CD4-positive, alpha-beta T cell (primary cell): Measurements from ENCODE around the gene LDLRAD4. TPM values are rescaled to one million over a fixed set of nuclear protein-coding genes. Genes with fewer than 3 reads are reported as not detected.

ENCODE experiments used
- ATAC-seq: fragments of 200-7000 bp; cut with Tn5 transposase; one replicate; pipeline ENCODE4 v1.10.0; 2022; ENCODE audit warnings: mild to moderate bottlenecking; ENCODE audit not compliant: poor library complexity
- CTCF ChIA-PET: fragments of 350-600 bp; sonication (Branson Sonifier 250); formaldehyde crosslinking; loops from one replicate; lab custom pipeline; 2021; ENCODE audit warnings: antibody characterized with exemption, inconsistent platforms; lab: Charles Lee
- POLR2A ChIA-PET: fragments of 350-600 bp; sonication (Branson Sonifier 250); formaldehyde crosslinking; loops from one replicate; lab custom pipeline; 2021; ENCODE audit warnings: antibody characterized with exemption, inconsistent platforms; lab: Charles Lee
- DNase-seq, 14 experiments: peaks; one replicate each; pipeline ENCODE4 v3.0.0-alpha.2; 2013 to 2020; ENCODE audit warnings: mixed read lengths in 2 of 14
- H3K27ac ChIP-seq, 2 donors: one replicate each; pipeline versions ENCODE4 v1.5.1 to v1.7.0; 2013; ENCODE audit warnings: low read length in 2 of 2, low read depth in 1 of 2, mild to moderate bottlenecking in 1 of 2
- H3K27me3 ChIP-seq, 2 experiments: 1 replicate in 1 of 2; 2 replicates in 1 of 2; pipeline versions ENCODE4 v1.6.1 to v1.7.0; 2013; ENCODE audit warnings: low read length in 2 of 2, control low read depth in 1 of 2, mild to moderate bottlenecking in 1 of 2, moderate library complexity in 1 of 2; ENCODE audit not compliant: insufficient read depth in 2 of 2, control insufficient read depth in 1 of 2
- H3K36me3 ChIP-seq: one replicate; pipeline ENCODE4 v1.6.1; 2013; ENCODE audit warnings: low read length, control low read depth; ENCODE audit not compliant: insufficient read depth
- H3K4me1 ChIP-seq: one replicate; pipeline ENCODE4 v1.6.1; 2013; ENCODE audit warnings: low read length, control low read depth; ENCODE audit not compliant: insufficient read depth
- H3K4me3 ChIP-seq: one replicate; pipeline ENCODE4 v1.5.1; 2013; ENCODE audit warnings: mild to moderate bottlenecking, low read length, moderate library complexity
- H3K9me3 ChIP-seq, 2 experiments: 1 replicate in 1 of 2; 2 replicates in 1 of 2; pipeline versions ENCODE4 v1.6.1 to v1.7.0; 2013; ENCODE audit warnings: low read length in 2 of 2, mild to moderate bottlenecking in 2 of 2, control low read depth in 1 of 2, moderate library complexity in 1 of 2; ENCODE audit not compliant: control insufficient read depth in 1 of 2, insufficient read depth in 1 of 2
- H3K27ac Mint-ChIP-seq: one replicate; pipeline ENCODE4 v1.8.0; 2020; ENCODE audit warnings: mixed read lengths
- H3K27me3 Mint-ChIP-seq: one replicate; pipeline ENCODE4 v1.8.0; 2021; ENCODE audit warnings: mixed read lengths
- H3K36me3 Mint-ChIP-seq: one replicate; pipeline ENCODE4 v1.8.0; 2021; ENCODE audit warnings: low read depth, mixed read lengths
- H3K4me1 Mint-ChIP-seq: one replicate; pipeline ENCODE4 v1.8.0; 2021; ENCODE audit warnings: low read depth, mixed read lengths
- H3K4me3 Mint-ChIP-seq: one replicate; pipeline ENCODE4 v1.8.0; 2020; ENCODE audit warnings: mild to moderate bottlenecking, mixed read lengths
- H3K9me3 Mint-ChIP-seq: one replicate; pipeline ENCODE4 v1.8.0; 2020; ENCODE audit warnings: mixed read lengths
- CTCF ChIP-seq: fragments of 200-600 bp; IDR thresholded peaks from one replicate; pipeline ENCODE4 v1.8.0; 2022; ENCODE audit warnings: antibody characterized with exemption, mild to moderate bottlenecking
- intact Hi-C, 2 experiments: fragments of 100-400 bp; cut with DNase I in 1 of 2; cut with micrococcal nuclease in 1 of 2; formaldehyde crosslinking; loops; one replicate each; pipeline versions ENCODE4 v1.15.1 to v1.9.0; 2023 to 2025; cut with DNase I, micrococcal nuclease
- total RNA-seq, 174 experiments: library from RNA in 2 of 174; stranded (reverse) in 2 of 174; gene quantifications; one replicate each; pipeline ENCODE4 v1.2.3 and lab custom pipeline; 2021 to 2026

LDLRAD4 gene
- total RNA-seq, 2 experiments from 2014 or later, result 51.9 to 52.7 TPM

GRCh38 chr18:13379930-13380690 lies 161.6 kb downstream of the LDLRAD4 start:
- no peaks in the 10 kb centered on the region for H3K9me3 ChIP-seq
- Mint-ChIP-seq H3K36me3 (peaks cover 14% of the 10 kb centered on the region), H3K4me1 (peaks cover 95% of the 10 kb centered on the region), H3K9me3 (no peaks in the 10 kb centered on the region), H3K27ac (peak overlapping the region; percentile 98), H3K27me3 (no peaks in the 10 kb centered on the region), H3K4me3 (peak overlapping the region; percentile 95)
- DNase-seq, result no peak
- ChIA-PET POLR2A (interaction anchor here (0.8 to 2.2 kb wide), 3 partner anchors 101 to 432 kb away, joined by 3 to 12 read pairs (median 3); no protein-coding TSS in a partner anchor), CTCF (no interaction called here)
- peaks cover 82% of the 10 kb centered on the region for H3K4me1 ChIP-seq
- no peak overlapping the region for H3K4me3 ChIP-seq
- TF ChIP-seq CTCF, result no peak
- intact Hi-C loops, result loop anchor here (5.0 to 10.0 kb wide), 9 partner anchors 57 to 745 kb away; partner anchors contain the start of genes FAM210A (in 1 of the 2), LDLRAD4 (in 1 of the 2) and RNMT (in 1 of the 2)
- no peak for ATAC-seq
- H3K27ac ChIP-seq, result peak overlapping the region in 1 of 2 donors; percentile 94
- no peaks in the 10 kb centered on the region for H3K27me3 ChIP-seq
- no peaks in the 10 kb centered on the region for H3K36me3 ChIP-seq

DNA sequence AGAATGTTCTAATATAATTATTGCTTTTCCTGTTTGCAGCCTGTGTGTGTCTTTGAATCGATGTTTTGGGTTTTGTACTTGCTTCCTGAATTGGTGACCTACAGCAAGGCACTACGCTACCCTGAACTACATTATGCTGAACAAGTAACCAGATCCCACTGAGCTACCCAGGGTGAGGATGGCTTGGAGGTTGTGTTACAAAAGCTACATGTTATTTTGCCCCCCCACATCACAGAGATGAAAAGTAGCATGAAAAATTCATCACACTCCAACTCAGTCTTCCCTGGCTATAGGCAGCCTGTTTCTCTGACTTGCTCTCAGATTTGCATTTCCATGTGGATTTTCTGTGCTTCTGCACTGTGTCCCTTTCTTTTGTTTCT lies 162.1 kb downstream of the LDLRAD4 start:
- Histone ChIP-seq H3K4me3 (no peak overlapping the region), H3K27ac (peak overlapping the region in 1 of 2 donors; percentile 94), H3K27me3 (no peaks in the 10 kb centered on the region), H3K9me3 (no peaks in the 10 kb centered on the region), H3K4me1 (peaks cover 77% of the 10 kb centered on the region), H3K36me3 (no peaks in the 10 kb centered on the region)
- peak overlapping the region; percentile 98 for H3K27ac Mint-ChIP-seq
- DNase-seq (no peak), ATAC-seq (no peak)
- H3K9me3 Mint-ChIP-seq, result no peaks in the 10 kb centered on the region
- CTCF ChIA-PET, result no interaction called here
- peaks cover 14% of the 10 kb centered on the region for H3K36me3 Mint-ChIP-seq
- intact Hi-C loops, result loop anchor here (5.0 kb wide), 4 partner anchors 57 to 347 kb away; partner anchors contain the start of genes FAM210A (in 1 of the 2), LDLRAD4 (in 1 of the 2) and RNMT (in 1 of the 2)
- H3K4me3 Mint-ChIP-seq, result peak overlapping the region; percentile 95
- POLR2A ChIA-PET, result interaction anchor here (2.2 kb wide), 1 partner anchor 164 kb away, joined by 12 read pairs; no protein-coding TSS in a partner anchor
- TF ChIP-seq CTCF, result no peak
- no peaks in the 10 kb centered on the region for H3K27me3 Mint-ChIP-seq
- H3K4me1 Mint-ChIP-seq, result peaks cover 93% of the 10 kb centered on the region

- intact Hi-C loops, result loop anchor here (5.0 kb wide), 4 partner anchors 56 to 346 kb away; partner anchors contain the start of genes FAM210A (in 1 of the 2), LDLRAD4 (in 1 of the 2) and RNMT (in 1 of the 2)
- no peaks in the 10 kb centered on the region for H3K9me3 ChIP-seq
- peak in 1 of 14 experiments; percentile 23 for DNase-seq
- H3K9me3 Mint-ChIP-seq, result no peaks in the 10 kb centered on the region
- TF ChIP-seq CTCF, result no peak
- peak overlapping the region; percentile 95 for H3K4me3 Mint-ChIP-seq
- no peaks in the 10 kb centered on the region for H3K27me3 Mint-ChIP-seq
- H3K27ac ChIP-seq, result peak overlapping the region; percentile 91 to 94
- H3K27ac Mint-ChIP-seq, result peak overlapping the region; percentile 98
- H3K4me3 ChIP-seq, result peak overlapping the region; percentile 57
- ChIA-PET CTCF (interaction anchor here (1.3 kb wide), 1 partner anchor 165 kb away, joined by 3 read pairs; no protein-coding TSS in a partner anchor), POLR2A (interaction anchor here (0.8 to 2.2 kb wide), 4 partner anchors 9 to 165 kb away, joined by 3 to 12 read pairs (median 4); partner anchors contain the start of gene LDLRAD4)
- peaks cover 14% of the 10 kb centered on the region for H3K36me3 Mint-ChIP-seq
- no peak for ATAC-seq
- H3K36me3 ChIP-seq, result no peaks in the 10 kb centered on the region
- H3K4me1 Mint-ChIP-seq, result peaks cover 86% of the 10 kb centered on the region
- peaks cover 70% of the 10 kb centered on the region for H3K4me1 ChIP-seq
- H3K27me3 ChIP-seq, result no peaks in the 10 kb centered on the region
Observed at GRCh38 chr18:13381331-13381730, 162.8 kb downstream of the LDLRAD4 start.
